NCI-H345 (cell line): ENCODE results near the gene DIP2C.
"Not testable (repeated sequence)": the region's sequence is repeated elsewhere in the genome, so short reads cannot be mapped to it uniquely, and the experiment has no call there.

Source experiments
- DNase-seq: peaks from one replicate; lab custom pipeline; 2025; lab: John Stamatoyannopoulos, UW

The DIP2C gene, protein sequence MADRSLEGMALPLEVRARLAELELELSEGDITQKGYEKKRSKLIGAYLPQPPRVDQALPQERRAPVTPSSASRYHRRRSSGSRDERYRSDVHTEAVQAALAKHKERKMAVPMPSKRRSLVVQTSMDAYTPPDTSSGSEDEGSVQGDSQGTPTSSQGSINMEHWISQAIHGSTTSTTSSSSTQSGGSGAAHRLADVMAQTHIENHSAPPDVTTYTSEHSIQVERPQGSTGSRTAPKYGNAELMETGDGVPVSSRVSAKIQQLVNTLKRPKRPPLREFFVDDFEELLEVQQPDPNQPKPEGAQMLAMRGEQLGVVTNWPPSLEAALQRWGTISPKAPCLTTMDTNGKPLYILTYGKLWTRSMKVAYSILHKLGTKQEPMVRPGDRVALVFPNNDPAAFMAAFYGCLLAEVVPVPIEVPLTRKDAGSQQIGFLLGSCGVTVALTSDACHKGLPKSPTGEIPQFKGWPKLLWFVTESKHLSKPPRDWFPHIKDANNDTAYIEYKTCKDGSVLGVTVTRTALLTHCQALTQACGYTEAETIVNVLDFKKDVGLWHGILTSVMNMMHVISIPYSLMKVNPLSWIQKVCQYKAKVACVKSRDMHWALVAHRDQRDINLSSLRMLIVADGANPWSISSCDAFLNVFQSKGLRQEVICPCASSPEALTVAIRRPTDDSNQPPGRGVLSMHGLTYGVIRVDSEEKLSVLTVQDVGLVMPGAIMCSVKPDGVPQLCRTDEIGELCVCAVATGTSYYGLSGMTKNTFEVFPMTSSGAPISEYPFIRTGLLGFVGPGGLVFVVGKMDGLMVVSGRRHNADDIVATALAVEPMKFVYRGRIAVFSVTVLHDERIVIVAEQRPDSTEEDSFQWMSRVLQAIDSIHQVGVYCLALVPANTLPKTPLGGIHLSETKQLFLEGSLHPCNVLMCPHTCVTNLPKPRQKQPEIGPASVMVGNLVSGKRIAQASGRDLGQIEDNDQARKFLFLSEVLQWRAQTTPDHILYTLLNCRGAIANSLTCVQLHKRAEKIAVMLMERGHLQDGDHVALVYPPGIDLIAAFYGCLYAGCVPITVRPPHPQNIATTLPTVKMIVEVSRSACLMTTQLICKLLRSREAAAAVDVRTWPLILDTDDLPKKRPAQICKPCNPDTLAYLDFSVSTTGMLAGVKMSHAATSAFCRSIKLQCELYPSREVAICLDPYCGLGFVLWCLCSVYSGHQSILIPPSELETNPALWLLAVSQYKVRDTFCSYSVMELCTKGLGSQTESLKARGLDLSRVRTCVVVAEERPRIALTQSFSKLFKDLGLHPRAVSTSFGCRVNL (N-terminal part only)

GRCh38 chr10:689452-690371 is at the start of gene DIP2C:
Gene DIP2C, minus strand, starts transcription at chr10:689668. Its CDS starts 90 bp downstream, at chr10:689578.
- DNase-seq = peak; percentile 60

GRCh38 chr10:734481-734880 is 45.0 kb upstream of the DIP2C start:
- no peak for DNase-seq

- DNase-seq = no peak
Observed at GRCh38 chr10:733086-733485, 43.6 kb upstream of the DIP2C start.

DNA sequence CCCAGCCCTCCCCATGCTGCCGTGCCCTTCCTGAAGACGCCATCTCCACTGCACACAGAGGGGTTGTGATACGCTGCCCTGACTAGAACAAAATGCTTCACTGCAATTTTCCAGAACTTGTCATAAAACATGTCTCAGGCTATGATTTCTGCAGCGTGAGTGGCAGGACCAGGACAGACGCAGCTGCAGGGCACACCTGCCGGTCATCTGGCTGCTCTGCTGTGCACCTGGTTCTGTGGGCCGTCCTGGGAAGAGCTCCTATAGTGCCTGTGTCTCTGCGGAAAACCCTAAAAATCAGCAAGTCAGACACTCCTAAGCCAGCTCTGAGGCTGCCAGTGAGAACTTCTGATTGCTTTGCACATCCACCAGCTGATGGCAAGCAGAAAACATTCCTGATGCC is 39.7 kb upstream of the DIP2C start:
- no peak for DNase-seq

DNA sequence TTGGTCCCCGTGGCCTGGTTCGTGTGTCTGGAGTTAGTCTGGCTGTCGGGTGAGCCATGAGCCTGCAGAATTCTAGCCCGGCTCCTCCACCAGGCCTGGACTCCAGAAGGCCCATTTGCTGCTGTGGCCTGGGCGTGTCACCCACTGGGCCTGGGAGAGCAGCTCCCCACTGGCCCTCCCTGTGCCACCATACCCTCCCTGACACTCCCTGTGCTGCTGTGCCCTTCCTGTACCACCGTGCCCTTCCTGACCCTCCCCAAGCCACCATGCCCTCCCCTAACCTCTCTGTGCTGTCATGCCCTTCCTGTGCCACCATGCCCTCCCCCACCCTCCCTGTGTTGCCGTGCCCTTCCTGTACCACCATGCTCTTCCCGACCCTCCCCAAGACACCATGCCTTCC is 39.1 kb upstream of the DIP2C start:
- no peak for DNase-seq

DNA sequence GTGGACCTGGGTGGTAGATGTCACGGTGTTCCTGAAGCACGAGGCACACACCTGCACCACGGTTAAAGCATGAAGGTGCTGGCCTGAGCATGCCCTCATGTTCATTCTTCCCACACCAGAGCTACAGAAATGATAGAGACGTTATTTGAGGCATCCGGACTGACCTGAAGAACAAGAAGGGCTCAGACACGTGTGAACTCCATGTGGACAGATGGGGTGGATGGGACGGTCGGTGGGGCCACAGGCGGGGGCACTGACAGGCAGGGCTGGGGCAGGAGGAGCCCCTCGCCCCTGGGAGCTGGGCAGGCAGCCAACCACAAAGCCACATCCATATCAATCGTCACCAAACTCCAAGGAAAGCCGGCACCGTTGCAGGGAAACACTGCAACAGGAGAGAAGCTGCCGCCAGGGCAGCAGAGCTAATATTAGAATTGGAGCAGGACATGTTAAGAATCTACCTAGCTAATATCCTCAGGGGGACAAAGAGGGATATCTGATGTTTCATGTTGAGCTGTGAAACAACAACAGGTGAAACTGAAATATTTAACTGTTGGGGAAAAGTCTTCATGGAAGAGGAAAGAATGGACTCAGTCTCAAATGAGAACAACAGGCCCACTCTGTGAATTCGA is 37.8 kb upstream of the DIP2C start:
- DNase-seq = no peak

GRCh38 chr10:725786-726185 is 36.3 kb upstream of the DIP2C start:
- DNase-seq = no peak

GRCh38 chr10:725302-725701 is 35.8 kb upstream of the DIP2C start:
- no peak for DNase-seq

GRCh38 chr10:723973-724372 is 34.5 kb upstream of the DIP2C start:
- DNase-seq = no peak

DNA sequence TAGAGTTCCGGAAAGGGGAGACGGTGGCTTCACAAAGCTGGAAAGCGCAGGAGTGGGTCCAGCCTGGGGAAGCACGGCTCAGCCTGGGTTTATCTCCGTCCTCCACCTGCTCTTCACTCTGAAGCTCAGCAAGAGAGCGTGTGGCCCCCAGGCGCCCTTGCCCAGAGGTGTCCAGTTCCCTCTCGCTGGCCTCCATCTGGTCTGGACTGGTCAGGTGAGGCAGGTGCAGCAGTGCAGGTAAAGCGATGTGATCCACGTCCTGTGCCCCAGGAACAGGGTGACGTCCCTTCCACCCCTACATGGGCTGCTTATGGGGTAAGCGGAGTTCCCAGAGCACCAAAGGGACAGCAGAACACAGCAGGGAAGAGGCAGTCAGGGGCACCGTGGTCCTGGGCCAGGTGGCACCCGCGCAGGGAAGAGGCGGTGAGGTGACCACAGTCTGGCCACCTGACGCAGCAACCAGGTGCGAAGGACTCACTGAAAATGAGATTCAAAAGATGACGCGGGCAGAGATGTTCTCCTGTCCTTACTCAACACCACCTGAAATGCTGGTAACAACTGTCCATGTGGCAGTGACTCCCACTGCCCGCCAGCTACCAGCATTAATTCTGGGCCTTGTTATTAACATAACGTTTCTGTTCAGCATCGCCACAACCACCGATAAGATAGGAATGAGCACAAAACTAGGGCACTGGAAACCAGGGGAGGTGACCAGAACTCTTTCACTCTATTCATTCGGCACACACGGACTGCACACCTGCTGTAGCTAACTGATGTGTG is 33.0 kb upstream of the DIP2C start:
- no peak for DNase-seq

DNA sequence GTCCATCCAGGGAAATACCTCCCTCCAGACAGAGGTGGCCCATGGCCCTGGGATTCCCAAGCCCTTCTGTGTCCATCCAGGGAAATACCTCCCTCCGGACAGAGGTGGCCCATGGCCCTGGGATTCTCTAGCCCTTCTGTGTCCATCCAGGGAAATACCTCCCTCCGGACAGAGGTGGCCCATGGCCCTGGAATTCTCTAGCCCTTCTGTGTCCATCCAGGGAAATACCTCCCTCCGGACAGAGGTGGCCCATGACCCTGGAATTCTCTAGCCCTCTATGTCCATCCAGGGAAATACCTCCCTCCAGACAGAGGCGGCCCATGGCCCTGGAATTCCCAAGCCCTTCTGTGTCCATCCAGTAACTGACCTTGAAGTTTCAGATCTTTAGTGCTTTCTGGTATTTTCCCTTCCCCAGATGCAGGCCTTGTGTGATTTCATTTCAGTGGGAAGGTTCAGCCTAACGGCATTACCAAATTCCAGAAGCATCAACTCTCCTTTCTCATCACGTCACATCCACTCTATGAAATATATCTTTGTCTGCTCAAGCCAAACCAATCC is 28.8 kb upstream of the DIP2C start:
- DNase-seq = no peak

- no peak for DNase-seq
Observed at GRCh38 chr10:717458-717857, 28.0 kb upstream of the DIP2C start.

- no peak for DNase-seq
Observed at GRCh38 chr10:716821-717220, 27.4 kb upstream of the DIP2C start.

- DNase-seq = no peak
Observed at GRCh38 chr10:714214-714613, 24.7 kb upstream of the DIP2C start.

- no peak for DNase-seq
Observed at GRCh38 chr10:712575-712974, 23.1 kb upstream of the DIP2C start.

DNA sequence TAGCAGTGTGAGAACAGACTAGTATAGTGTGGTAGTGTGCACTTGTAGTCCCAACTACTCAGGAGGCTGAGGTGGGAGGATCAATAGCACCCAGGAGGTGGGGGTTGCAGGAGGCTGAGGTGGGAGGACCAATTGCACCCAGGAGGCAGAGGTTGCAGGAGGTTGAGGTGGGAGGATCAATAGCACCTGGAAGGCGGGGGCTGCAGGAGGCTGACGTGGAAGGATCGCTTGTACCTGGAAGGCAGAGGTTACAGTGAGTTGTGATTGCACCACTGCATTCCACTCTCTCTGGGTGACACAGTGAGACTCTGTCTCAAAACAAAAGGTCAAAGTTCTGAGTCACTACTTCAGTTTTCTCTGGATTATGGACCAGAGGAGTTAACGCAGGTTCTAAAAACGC is 22.6 kb upstream of the DIP2C start:
- no peak for DNase-seq

DNA sequence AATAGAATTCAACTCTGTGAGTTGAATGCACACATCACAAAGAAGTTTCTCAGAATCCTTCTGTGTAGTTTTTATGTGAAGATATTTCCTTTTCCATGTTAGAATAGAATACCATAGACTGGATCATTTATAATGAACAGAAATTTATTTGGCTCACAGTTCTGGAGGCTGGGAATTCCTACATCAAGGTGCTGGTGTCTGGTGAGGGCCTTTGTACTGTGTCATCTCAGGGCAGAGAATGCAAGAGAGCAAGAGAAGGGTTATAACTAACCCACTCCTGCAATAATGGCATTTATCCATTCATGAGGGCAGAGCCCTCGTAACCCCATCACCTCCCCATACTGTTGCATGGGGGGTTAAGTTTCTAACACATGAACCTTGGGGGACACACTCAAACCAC is 18.4 kb upstream of the DIP2C start:
- DNase-seq = no peak

GRCh38 chr10:707456-707855 is 18.0 kb upstream of the DIP2C start:
- DNase-seq = no peak

DNA sequence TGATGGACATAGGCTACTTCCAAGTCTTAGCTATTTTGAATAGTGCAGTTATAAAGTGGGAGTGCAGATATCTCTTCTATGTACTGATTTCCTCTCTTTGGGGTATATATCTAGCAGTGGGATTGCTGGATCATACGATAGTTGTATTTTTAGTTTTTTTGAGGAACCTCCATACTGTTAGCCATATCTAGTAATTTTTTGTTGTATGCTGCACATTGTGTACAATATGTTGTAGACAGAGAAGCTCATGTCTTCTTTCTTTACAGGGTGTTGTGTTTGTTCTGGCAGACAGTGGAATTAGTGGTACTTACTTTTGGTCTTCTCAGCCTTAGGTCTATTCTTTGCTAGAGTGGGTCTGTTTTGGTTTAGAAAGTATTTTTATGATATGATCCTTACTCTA is 13.7 kb upstream of the DIP2C start:
- DNase-seq = no peak

GRCh38 chr10:700183-700582 is 10.7 kb upstream of the DIP2C start:
- DNase-seq = not testable (repeated sequence)
